ENCODE measurements around the gene ZFP64. TPM values are rescaled to one million over a fixed set of nuclear protein-coding genes. Genes with fewer than 3 reads are reported as not detected.

The ZFP64 gene
- total RNA-seq, 1 donor from 2014 or later = 20.3 TPM

GRCh38 chr20:52131048-52131643, 60.4 kb downstream of the ZFP64 start:
- H3K4me1 ChIP-seq (ENCODE audit: insufficient read depth, low read length) = no peaks in the 10 kb centered on the region
- FAIRE-seq = no peak
- no peak overlapping the region for H3K9ac ChIP-seq (ENCODE audit: low read length)
- H3K4me2 ChIP-seq (ENCODE audit: low read length) = no peak overlapping the region
- peaks cover 6% of the 10 kb centered on the region for H3K9me3 Mint-ChIP-seq (ENCODE audit: unreplicated experiment)
- no peaks in the 10 kb centered on the region for H3K36me3 ChIP-seq (ENCODE audit: insufficient read depth, low read length)
- DNase-seq (ENCODE audit: low read depth) = no peak
- no peaks in the 10 kb centered on the region for H4K20me1 ChIP-seq (ENCODE audit: insufficient read depth, low read length)
- no peak for TF ChIP-seq EZH2 (IDR thresholded peaks at IDR 0.05; ENCODE audit: insufficient read depth, low read length)
- TF ChIP-seq CTCF (IDR thresholded peaks at IDR 0.05; ENCODE audit: insufficient read depth, low read depth, low read length) = no peak
- H3K27me3 ChIP-seq (ENCODE audit: insufficient read depth, low read length) = no peaks in the 10 kb centered on the region
- no peak overlapping the region for H2AFZ ChIP-seq (ENCODE audit: low read depth, low read length)
- H3K27ac Mint-ChIP-seq (ENCODE audit: unreplicated experiment) = no peak overlapping the region
- H3K4me1 Mint-ChIP-seq (ENCODE audit: low read depth, unreplicated experiment) = no peaks in the 10 kb centered on the region
- H3K4me3 ChIP-seq (ENCODE audit: insufficient read depth, low read depth, low read length) = no peak overlapping the region
- no peaks in the 10 kb centered on the region for H3K79me2 ChIP-seq (ENCODE audit: insufficient read depth, low read length)
- H3K36me3 Mint-ChIP-seq (ENCODE audit: low read depth, unreplicated experiment) = peaks cover 7% of the 10 kb centered on the region
- no peak overlapping the region for H3K4me3 Mint-ChIP-seq (ENCODE audit: unreplicated experiment)
- no peak overlapping the region for H3K27ac ChIP-seq (ENCODE audit: low read depth, low read length)
- no peaks in the 10 kb centered on the region for H3K9me3 ChIP-seq (ENCODE audit: insufficient read depth, low read depth, low read length)
- no peaks in the 10 kb centered on the region for H3K27me3 Mint-ChIP-seq (ENCODE audit: low read depth, unreplicated experiment)

- H3K27ac Mint-ChIP-seq (ENCODE audit: unreplicated experiment) = no peak overlapping the region
- H3K79me2 ChIP-seq (ENCODE audit: insufficient read depth, low read length) = no peaks in the 10 kb centered on the region
- peaks cover 6% of the 10 kb centered on the region for H3K9me3 Mint-ChIP-seq (ENCODE audit: unreplicated experiment)
- H3K27me3 ChIP-seq (ENCODE audit: insufficient read depth, low read length) = no peaks in the 10 kb centered on the region
- H3K4me1 Mint-ChIP-seq (ENCODE audit: low read depth, unreplicated experiment) = no peaks in the 10 kb centered on the region
- H3K4me1 ChIP-seq (ENCODE audit: insufficient read depth, low read length) = no peaks in the 10 kb centered on the region
- FAIRE-seq (no peak), DNase-seq (ENCODE audit: low read depth) (no peak)
- H3K4me2 ChIP-seq (ENCODE audit: low read length) = no peak overlapping the region
- no peaks in the 10 kb centered on the region for H3K9me3 ChIP-seq (ENCODE audit: insufficient read depth, low read depth, low read length)
- no peak overlapping the region for H2AFZ ChIP-seq (ENCODE audit: low read depth, low read length)
- H3K27me3 Mint-ChIP-seq (ENCODE audit: low read depth, unreplicated experiment) = no peaks in the 10 kb centered on the region
- no peak overlapping the region for H3K27ac ChIP-seq (ENCODE audit: low read depth, low read length)
- H4K20me1 ChIP-seq (ENCODE audit: insufficient read depth, low read length) = no peaks in the 10 kb centered on the region
- no peaks in the 10 kb centered on the region for H3K36me3 ChIP-seq (ENCODE audit: insufficient read depth, low read length)
- H3K4me3 Mint-ChIP-seq (ENCODE audit: unreplicated experiment) = no peak overlapping the region
- H3K4me3 ChIP-seq (ENCODE audit: insufficient read depth, low read depth, low read length) = no peak overlapping the region
- TF ChIP-seq EZH2 (IDR thresholded peaks at IDR 0.05; ENCODE audit: insufficient read depth, low read length) (no peak), CTCF (IDR thresholded peaks at IDR 0.05; ENCODE audit: insufficient read depth, low read depth, low read length) (no peak)
- no peak overlapping the region for H3K9ac ChIP-seq (ENCODE audit: low read length)
- peaks cover 7% of the 10 kb centered on the region for H3K36me3 Mint-ChIP-seq (ENCODE audit: low read depth, unreplicated experiment)
Observed at GRCh38 chr20:52130406-52130805, 61.2 kb downstream of the ZFP64 start.

GRCh38 chr20:52129611-52130010, 62.0 kb downstream of the ZFP64 start:
- Histone ChIP-seq H3K36me3 (ENCODE audit: insufficient read depth, low read length) (no peaks in the 10 kb centered on the region), H3K27me3 (ENCODE audit: insufficient read depth, low read length) (no peaks in the 10 kb centered on the region), H3K4me1 (ENCODE audit: insufficient read depth, low read length) (no peaks in the 10 kb centered on the region), H4K20me1 (ENCODE audit: insufficient read depth, low read length) (no peaks in the 10 kb centered on the region), H3K79me2 (ENCODE audit: insufficient read depth, low read length) (no peaks in the 10 kb centered on the region), H3K4me2 (ENCODE audit: low read length) (no peak overlapping the region), H2AFZ (ENCODE audit: low read depth, low read length) (no peak overlapping the region), H3K9ac (ENCODE audit: low read length) (no peak overlapping the region), H3K27ac (ENCODE audit: low read depth, low read length) (no peak overlapping the region), H3K9me3 (ENCODE audit: insufficient read depth, low read depth, low read length) (no peaks in the 10 kb centered on the region), H3K4me3 (ENCODE audit: insufficient read depth, low read depth, low read length) (no peak overlapping the region)
- DNase-seq (ENCODE audit: low read depth) (no peak), FAIRE-seq (no peak)
- Mint-ChIP-seq H3K4me3 (ENCODE audit: unreplicated experiment) (no peak overlapping the region), H3K36me3 (ENCODE audit: low read depth, unreplicated experiment) (peaks cover 7% of the 10 kb centered on the region), H3K9me3 (ENCODE audit: unreplicated experiment) (peaks cover 6% of the 10 kb centered on the region), H3K27me3 (ENCODE audit: low read depth, unreplicated experiment) (no peaks in the 10 kb centered on the region), H3K4me1 (ENCODE audit: low read depth, unreplicated experiment) (no peaks in the 10 kb centered on the region), H3K27ac (ENCODE audit: unreplicated experiment) (no peak overlapping the region)
- TF ChIP-seq EZH2 (IDR thresholded peaks at IDR 0.05; ENCODE audit: insufficient read depth, low read length) = no peak
- TF ChIP-seq CTCF (IDR thresholded peaks at IDR 0.05; ENCODE audit: insufficient read depth, low read depth, low read length) = no peak
